ENCODE results near the gene CARHSP1.

CARHSP1 gene

DNA sequence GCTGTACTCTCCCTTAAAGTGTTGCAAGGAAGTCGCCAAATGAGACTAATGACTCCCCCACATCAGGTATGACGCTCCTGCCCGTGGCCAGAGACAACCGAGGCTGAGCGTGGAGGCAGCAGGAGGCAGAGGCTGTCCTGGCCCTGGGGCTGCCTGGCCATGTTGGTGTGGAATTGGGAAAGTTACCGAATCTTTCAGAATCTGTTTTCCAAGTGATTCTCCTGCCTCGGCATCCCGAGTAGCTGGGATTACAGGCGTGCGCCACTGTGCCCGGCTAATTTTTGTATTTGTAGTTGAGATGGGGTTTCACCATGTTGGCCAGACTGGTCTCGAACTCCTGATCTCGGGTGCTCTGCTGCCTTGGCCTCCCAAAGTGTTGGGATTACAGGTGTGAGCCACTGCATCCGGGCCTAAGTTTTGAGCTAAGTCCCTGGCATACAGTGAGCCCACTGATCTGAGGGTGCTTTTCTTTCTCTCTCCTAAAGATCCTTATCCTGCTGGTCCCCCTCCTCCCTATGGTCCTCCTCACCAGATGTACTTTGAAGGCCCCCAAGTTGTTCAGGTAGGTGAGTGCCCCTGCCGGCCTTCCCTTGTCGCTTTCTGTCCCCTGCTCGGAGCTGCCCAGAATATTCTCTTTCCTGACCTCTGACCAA is 14.0 kb upstream of the CARHSP1 start (continued):
- TF ChIP-seq ZNF362 (tag by site-specific recombination; IDR thresholded peaks at IDR 0.05) (no peak), IKZF3 (tag by site-specific recombination; IDR thresholded peaks at IDR 0.05) (no peak), ZNF19 (tag by site-specific recombination; IDR thresholded peaks at IDR 0.05; ENCODE audit: low read depth) (no peak), ZNF785 (tag by site-specific recombination; IDR thresholded peaks at IDR 0.05) (no peak), ZNF174 (tag by site-specific recombination; IDR thresholded peaks at IDR 0.05) (no peak), ZNF112 (tag by site-specific recombination; IDR thresholded peaks at IDR 0.05) (no peak), ZNF184 (tag by site-specific recombination; IDR thresholded peaks at IDR 0.05) (no peak), KLF7 (tag by site-specific recombination; IDR thresholded peaks at IDR 0.05; ENCODE audit: borderline replicate concordance) (no peak), ZNF24 (tag by site-specific recombination; IDR thresholded peaks at IDR 0.05) (no peak), ZNF114 (tag by site-specific recombination; IDR thresholded peaks at IDR 0.05) (no peak)

GRCh38 chr16:8882041-8882617 is 13.3 kb upstream of the CARHSP1 start, which contains the start of gene LITAFD:
TSS of gene LITAFD (plus strand) at chr16:8882351. CDS start at chr16:8884356, 2,005 bp downstream.
- H3K4me1 ChIP-seq (ENCODE audit: control insufficient read depth, insufficient read depth, low read length): no peaks in the 10 kb centered on the region
- TF ChIP-seq, protein P1, sequence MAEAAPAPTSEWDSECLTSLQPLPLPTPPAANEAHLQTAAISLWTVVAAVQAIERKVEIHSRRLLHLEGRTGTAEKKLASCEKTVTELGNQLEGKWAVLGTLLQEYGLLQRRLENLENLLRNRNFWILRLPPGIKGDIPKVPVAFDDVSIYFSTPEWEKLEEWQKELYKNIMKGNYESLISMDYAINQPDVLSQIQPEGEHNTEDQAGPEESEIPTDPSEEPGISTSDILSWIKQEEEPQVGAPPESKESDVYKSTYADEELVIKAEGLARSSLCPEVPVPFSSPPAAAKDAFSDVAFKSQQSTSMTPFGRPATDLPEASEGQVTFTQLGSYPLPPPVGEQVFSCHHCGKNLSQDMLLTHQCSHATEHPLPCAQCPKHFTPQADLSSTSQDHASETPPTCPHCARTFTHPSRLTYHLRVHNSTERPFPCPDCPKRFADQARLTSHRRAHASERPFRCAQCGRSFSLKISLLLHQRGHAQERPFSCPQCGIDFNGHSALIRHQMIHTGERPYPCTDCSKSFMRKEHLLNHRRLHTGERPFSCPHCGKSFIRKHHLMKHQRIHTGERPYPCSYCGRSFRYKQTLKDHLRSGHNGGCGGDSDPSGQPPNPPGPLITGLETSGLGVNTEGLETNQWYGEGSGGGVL (tag by site-specific recombination; IDR thresholded peaks at IDR 0.05): no peak
- TF ChIP-seq ZNF280C (tag by site-specific recombination; IDR thresholded peaks at IDR 0.05) (no peak), ZNF596 (tag by site-specific recombination; IDR thresholded peaks at IDR 0.05) (no peak), SCRT2 (tag by site-specific recombination; IDR thresholded peaks at IDR 0.05) (no peak), WT1 (tag by site-specific recombination; IDR thresholded peaks at IDR 0.05) (no peak), SP3 (tag by site-specific recombination; IDR thresholded peaks at IDR 0.05) (no peak), PRDM2 (tag by site-specific recombination; IDR thresholded peaks at IDR 0.05; ENCODE audit: borderline replicate concordance) (no peak), ZNF433 (tag by site-specific recombination; IDR thresholded peaks at IDR 0.05; ENCODE audit: low read depth) (no peak), ZSCAN18 (tag by site-specific recombination; IDR thresholded peaks at IDR 0.05) (no peak)
- no peak within 1 kb of the TSS for H3K4me3 ChIP-seq (ENCODE audit: low read depth, low read length)

More at GRCh38 chr16:8882041-8882617, 13.3 kb upstream of the CARHSP1 start, which contains the start of gene LITAFD:
- CTCF ChIA-PET: interaction anchor here (0.5 to 3.4 kb wide), 4 partner anchors 10 to 1855 kb away, joined by 3 to 30 read pairs (median 6); no protein-coding TSS in a partner anchor
- POLR2A ChIA-PET: interaction anchor here (2.4 to 2.9 kb wide), 2 partner anchors 13 kb away, joined by 17 to 18 read pairs; partner anchors contain the start of gene CARHSP1
- Histone ChIP-seq H3K27ac (ENCODE audit: extremely low read depth, low read depth, low read length) (no peak within 1 kb of the TSS), H3K36me3 (ENCODE audit: control insufficient read depth in 2 of 2, insufficient read depth in 1 of 2, low read length in 2 of 2) (peaks cover 0 to 1% of the 10 kb centered on the region in 2 experiments; a peak in 1 of 3 replicates), H3K9me3 (ENCODE audit: control insufficient read depth, insufficient read depth, low read depth, low read length) (no peaks in the 10 kb centered on the region)
